Keratinocyte (primary cell): ENCODE data around the gene MAPRE2. TPM values are rescaled to one million over a fixed set of nuclear protein-coding genes. Genes with fewer than 3 reads are reported as not detected.

Source experiments
- DNase-seq: peaks from one replicate; pipeline ENCODE4 v3.0.0-alpha.2; 2011; ENCODE audit warnings: low read depth, missing footprints, low spot score
- FAIRE-seq: peaks from 2 replicates; lab custom pipeline; 2011; peaks lifted over from hg19 to GRCh38; lab: Jason Lieb, UNC
- H2AFZ ChIP-seq: 2 replicates; pipeline ENCODE4 v1.6.0; 2012; ENCODE audit warnings: low read length, control low read depth, inconsistent platforms; ENCODE audit not compliant: control insufficient read depth
- H3K27ac ChIP-seq: 2 replicates; pipeline ENCODE4 v1.5.1; 2011; ENCODE audit warnings: low read length; ENCODE audit not compliant: control insufficient read depth, insufficient read depth
- H3K27me3 ChIP-seq: 3 replicates; pipeline ENCODE4 v1.6.0; 2011; ENCODE audit warnings: low read length; ENCODE audit not compliant: control insufficient read depth, insufficient read depth; ENCODE audit errors: extremely low read depth
- H3K36me3 ChIP-seq, 2 experiments: 2 replicates in 1 of 2; 3 replicates in 1 of 2; pipeline ENCODE4 v1.5.1; 2011; ENCODE audit warnings: low read length in 2 of 2, mild to moderate bottlenecking in 1 of 2; ENCODE audit not compliant: control insufficient read depth in 2 of 2, insufficient read depth in 2 of 2; ENCODE audit errors: extremely low read depth in 1 of 2
- H3K4me1 ChIP-seq: 3 replicates; pipeline ENCODE4 v1.5.1; 2011; ENCODE audit warnings: low read length; ENCODE audit not compliant: control insufficient read depth, insufficient read depth; ENCODE audit errors: extremely low read depth
- H3K4me2 ChIP-seq: 3 replicates; pipeline ENCODE4 v1.6.0; 2011; ENCODE audit warnings: low read depth, low read length; ENCODE audit not compliant: control insufficient read depth, insufficient read depth; ENCODE audit errors: extremely low read depth
- H3K4me3 ChIP-seq, 3 experiments: fragments of 200-600 bp in 1 of 3; sonication (generic) in 1 of 3; 2 replicates in 2 of 3; 3 replicates in 1 of 3; pipeline ENCODE4 v1.5.1; 2011 to 2016; ENCODE audit warnings: low read length in 3 of 3, mild to moderate bottlenecking in 3 of 3, control low read depth in 2 of 3, inconsistent platforms in 1 of 3, low read depth in 1 of 3, mixed read lengths in 1 of 3, mixed run types in 1 of 3, moderate library complexity in 1 of 3; ENCODE audit not compliant: control insufficient read depth in 2 of 3, insufficient read depth in 2 of 3; ENCODE audit errors: extremely low read depth in 1 of 3
- H3K79me2 ChIP-seq: 2 replicates; pipeline ENCODE4 v1.6.0; 2012; ENCODE audit warnings: low read length; ENCODE audit not compliant: control insufficient read depth, insufficient read depth
- H3K9ac ChIP-seq: 3 replicates; pipeline ENCODE4 v1.6.0; 2011; ENCODE audit warnings: low read length; ENCODE audit not compliant: control insufficient read depth, insufficient read depth; ENCODE audit errors: extremely low read depth
- H3K9me1 ChIP-seq: 3 replicates; pipeline ENCODE4 v1.6.0; 2011; ENCODE audit warnings: low read length; ENCODE audit not compliant: control insufficient read depth, insufficient read depth; ENCODE audit errors: extremely low read depth
- H3K9me3 ChIP-seq: 2 replicates; pipeline ENCODE4 v1.5.1; 2012; ENCODE audit warnings: low read depth, low read length; ENCODE audit not compliant: control insufficient read depth
- H4K20me1 ChIP-seq: 3 replicates; pipeline ENCODE4 v1.6.0; 2011; ENCODE audit warnings: low read length; ENCODE audit not compliant: control insufficient read depth, insufficient read depth; ENCODE audit errors: extremely low read depth
- CTCF ChIP-seq, 3 experiments: IDR thresholded peaks in 1 of 3; conservative IDR thresholded peaks in 1 of 3; optimal IDR thresholded peaks in 1 of 3; 2 replicates in 2 of 3; 3 replicates in 1 of 3; pipeline versions ENCODE3 to v1.5.1; 2011; ENCODE audit warnings: low read length in 3 of 3, mild to moderate bottlenecking in 3 of 3, moderate library complexity in 2 of 3, control low read depth in 1 of 3, inconsistent platforms in 1 of 3; ENCODE audit not compliant: insufficient read depth in 2 of 3; ENCODE audit errors: extremely low read depth in 1 of 3
- EZH2 ChIP-seq: IDR thresholded peaks from one replicate; pipeline ENCODE4 v1.6.1; 2012; ENCODE audit warnings: inconsistent platforms, mild to moderate bottlenecking, low read length, moderate library complexity
- dilution Hi-C: fragments of 300-500 bp; cut with MboI; formaldehyde crosslinking; loops from one replicate; pipeline ENCODE4 v1.7.0; 2020; ENCODE audit warnings: low sequenced_read_pairs; ENCODE audit not compliant: extremely low pct_ligation_motif_present
- polyA plus RNA-seq, 5 experiments: library from polyadenylated mRNA; depleted of rRNA in 3 of 5; stranded (reverse) in 3 of 5; stranded (forward) in 1 of 5; unstranded in 1 of 5; fragments of >200 nt; gene quantifications; 1 replicate in 1 of 5; 2 replicates in 3 of 5; 3 replicates in 1 of 5; pipeline versions ENCODE4 v1.2.1 to v1.2.3, GENCODE V29; 2011 to 2012; ENCODE audit warnings: missing spikeins in 2 of 5, low read depth in 1 of 5, low replicate concordance in 1 of 5

Gene MAPRE2
- polyA plus RNA-seq, 1 donor (not counting 4 experiments of a cell fraction or from before 2014, with no cell fraction given), result 14.2 TPM

- no peak for DNase-seq
- H3K4me2 ChIP-seq, result no peak overlapping the region
- H3K9ac ChIP-seq, result no peak overlapping the region
- FAIRE-seq, result no peak
- H2AFZ ChIP-seq, result no peak overlapping the region
- no peaks in the 10 kb centered on the region for H3K79me2 ChIP-seq
- no peaks in the 10 kb centered on the region for H3K36me3 ChIP-seq
- H3K4me1 ChIP-seq, result no peaks in the 10 kb centered on the region
- no peaks in the 10 kb centered on the region for H3K9me1 ChIP-seq
- H3K27ac ChIP-seq, result no peak overlapping the region
- no peaks in the 10 kb centered on the region for H3K27me3 ChIP-seq
- H3K9me3 ChIP-seq, result no peaks in the 10 kb centered on the region
- TF ChIP-seq CTCF (optimal IDR thresholded peaks at IDR 0.05 in 1 of 3, IDR thresholded peaks at IDR 0.05 in 1 of 3, conservative IDR thresholded peaks at IDR 0.05 in 1 of 3; ENCODE audit: extremely low read depth in 1 of 3, insufficient read depth in 2 of 3, low read length in 3 of 3) (no peak), EZH2 (no peak)
- H3K4me3 ChIP-seq, result no peak overlapping the region
- H4K20me1 ChIP-seq, result no peaks in the 10 kb centered on the region
- dilution Hi-C loops, result no loop called here
Observed at GRCh38 chr18:35089382-35089781, 48.2 kb downstream of the MAPRE2 start.

GRCh38 chr18:35089891-35090550 is 48.8 kb downstream of the MAPRE2 start:
- Histone ChIP-seq H3K27me3 (no peaks in the 10 kb centered on the region), H3K27ac (no peak overlapping the region), H3K4me3 (no peak overlapping the region), H3K9ac (no peak overlapping the region), H3K9me3 (no peaks in the 10 kb centered on the region), H4K20me1 (no peaks in the 10 kb centered on the region), H3K79me2 (no peaks in the 10 kb centered on the region), H3K9me1 (no peaks in the 10 kb centered on the region), H3K4me2 (no peak overlapping the region), H3K36me3 (no peaks in the 10 kb centered on the region), H3K4me1 (no peaks in the 10 kb centered on the region), H2AFZ (no peak overlapping the region)
- dilution Hi-C loops, result no loop called here
- FAIRE-seq, result no peak
- no peak for TF ChIP-seq CTCF (optimal IDR thresholded peaks at IDR 0.05 in 1 of 3, IDR thresholded peaks at IDR 0.05 in 1 of 3, conservative IDR thresholded peaks at IDR 0.05 in 1 of 3; ENCODE audit: extremely low read depth in 1 of 3, insufficient read depth in 2 of 3, low read length in 3 of 3)
- TF ChIP-seq EZH2, result no peak
- no peak for DNase-seq
